Measurements from ENCODE around the gene SYT5. TPM values are rescaled to one million over a fixed set of nuclear protein-coding genes. Genes with fewer than 3 reads are reported as not detected.
"Not testable (repeated sequence)": the region's sequence is repeated elsewhere in the genome, so short reads cannot be mapped to it uniquely, and the experiment has no call there.

The SYT5 gene
- total and polyA plus RNA-seq, 2 experiments from 2014 or later: 0.12 TPM; not detected in 1

- DNase-seq (ENCODE audit: low read depth in 1 of 2, low spot score in 1 of 2): no peak
- no peaks in the 10 kb centered on the region for H3K27me3 ChIP-seq
- no peak overlapping the region for H3K4me3 ChIP-seq
- no peaks in the 10 kb centered on the region for H3K9me3 ChIP-seq (ENCODE audit: low read depth)
- peak overlapping the region; percentile 89 for H3K27ac ChIP-seq
- no peak for TF ChIP-seq CTCF (IDR thresholded peaks at IDR 0.05; ENCODE audit: low read depth, low read length)
- H3K4me1 ChIP-seq (ENCODE audit: low read depth): peaks cover 10% of the 10 kb centered on the region
- H3K36me3 ChIP-seq: peaks cover 12% of the 10 kb centered on the region
These were observed 47.3 kb upstream of the SYT5 start for GRCh38 chr19:55227241-55228014.

- Histone ChIP-seq H3K27me3 (no peaks in the 10 kb centered on the region), H3K4me3 (no peak overlapping the region), H3K27ac (peak overlapping the region; percentile 89), H3K4me1 (ENCODE audit: low read depth) (peaks cover 10% of the 10 kb centered on the region), H3K9me3 (ENCODE audit: low read depth) (no peaks in the 10 kb centered on the region), H3K36me3 (peaks cover 11% of the 10 kb centered on the region)
- no peak for DNase-seq (ENCODE audit: low read depth in 1 of 2, low spot score in 1 of 2)
- no peak for TF ChIP-seq CTCF (IDR thresholded peaks at IDR 0.05; ENCODE audit: low read depth, low read length)
These were observed 46.7 kb upstream of the SYT5 start for GRCh38 chr19:55226788-55227187.

GRCh38 chr19:55226273-55226672, 46.2 kb upstream of the SYT5 start:
- Histone ChIP-seq H3K4me3 (no peak overlapping the region), H3K9me3 (ENCODE audit: low read depth) (no peaks in the 10 kb centered on the region), H3K27me3 (no peaks in the 10 kb centered on the region), H3K27ac (peak overlapping the region; percentile 89), H3K4me1 (ENCODE audit: low read depth) (peaks cover 10% of the 10 kb centered on the region), H3K36me3 (peaks cover 6% of the 10 kb centered on the region)
- TF ChIP-seq CTCF (IDR thresholded peaks at IDR 0.05; ENCODE audit: low read depth, low read length): no peak
- DNase-seq (ENCODE audit: low read depth in 1 of 2, low spot score in 1 of 2): no peak

- Histone ChIP-seq H3K36me3 (peaks cover 3% of the 10 kb centered on the region), H3K4me1 (ENCODE audit: low read depth) (peaks cover 10% of the 10 kb centered on the region), H3K4me3 (no peak overlapping the region), H3K27ac (no peak overlapping the region), H3K9me3 (ENCODE audit: low read depth) (no peaks in the 10 kb centered on the region), H3K27me3 (no peaks in the 10 kb centered on the region)
- no peak for DNase-seq (ENCODE audit: low read depth in 1 of 2, low spot score in 1 of 2)
- TF ChIP-seq CTCF (IDR thresholded peaks at IDR 0.05; ENCODE audit: low read depth, low read length): no peak
These were observed 45.4 kb upstream of the SYT5 start for GRCh38 chr19:55225415-55225958.

GRCh38 chr19:55224679-55225414, 44.8 kb upstream of the SYT5 start:
- not testable (repeated sequence) for DNase-seq (ENCODE audit: low read depth in 1 of 2, low spot score in 1 of 2); H3K36me3 ChIP-seq; H3K4me3 ChIP-seq

More at GRCh38 chr19:55224679-55225414, 44.8 kb upstream of the SYT5 start:
- not testable (repeated sequence) for H3K27ac ChIP-seq; H3K27me3 ChIP-seq; H3K9me3 ChIP-seq (ENCODE audit: low read depth); H3K4me1 ChIP-seq (ENCODE audit: low read depth)

Data from cardiac muscle cell (in vitro differentiated cells and primary cell).